Measurements from ENCODE around the gene DCST1.
"Not testable (repeated sequence)": the region's sequence is repeated elsewhere in the genome, so short reads cannot be mapped to it uniquely, and the experiment has no call there.

DCST1 gene, protein sequence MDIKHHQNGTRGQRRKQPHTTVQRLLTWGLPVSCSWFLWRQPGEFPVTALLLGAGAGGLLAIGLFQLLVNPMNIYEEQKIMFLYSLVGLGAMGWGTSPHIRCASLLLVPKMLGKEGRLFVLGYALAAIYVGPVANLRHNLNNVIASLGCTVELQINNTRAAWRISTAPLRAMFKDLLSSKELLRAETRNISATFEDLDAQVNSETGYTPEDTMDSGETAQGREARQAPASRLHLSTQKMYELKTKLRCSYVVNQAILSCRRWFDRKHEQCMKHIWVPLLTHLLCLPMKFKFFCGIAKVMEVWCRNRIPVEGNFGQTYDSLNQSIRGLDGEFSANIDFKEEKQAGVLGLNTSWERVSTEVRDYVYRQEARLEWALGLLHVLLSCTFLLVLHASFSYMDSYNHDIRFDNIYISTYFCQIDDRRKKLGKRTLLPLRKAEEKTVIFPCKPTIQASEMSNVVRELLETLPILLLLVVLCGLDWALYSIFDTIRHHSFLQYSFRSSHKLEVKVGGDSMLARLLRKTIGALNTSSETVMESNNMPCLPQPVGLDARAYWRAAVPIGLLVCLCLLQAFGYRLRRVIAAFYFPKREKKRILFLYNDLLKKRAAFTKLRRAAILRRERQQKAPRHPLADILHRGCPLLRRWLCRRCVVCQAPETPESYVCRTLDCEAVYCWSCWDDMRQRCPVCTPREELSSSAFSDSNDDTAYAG

DNA sequence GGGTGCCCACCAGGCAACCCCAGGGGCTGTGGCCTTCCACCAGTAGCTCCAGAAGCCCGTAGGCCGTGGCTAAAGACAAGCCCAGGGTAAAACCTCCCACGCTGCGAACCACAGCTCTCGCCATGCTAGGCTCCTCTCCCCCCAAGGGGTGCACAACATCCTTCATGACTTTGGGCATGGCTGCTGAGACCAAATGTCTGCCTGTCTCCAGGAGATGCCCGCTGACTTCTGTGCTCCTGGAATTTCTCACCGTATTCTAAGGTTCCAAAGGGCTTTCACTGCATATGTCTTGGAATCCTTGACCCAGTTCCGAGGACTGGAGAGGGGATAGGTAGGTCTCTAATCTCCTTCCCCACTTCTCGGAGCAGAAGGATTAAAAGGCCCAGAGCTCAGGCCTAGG, at the start of gene DCST1, which contains the start of gene DCST2:
Gene DCST1 (plus strand): TSS at position 301 of the 400 bp plus-strand sequence. CDS start 213 bp downstream, outside the sequence.
Gene DCST2 (minus strand): TSS at position 258 of the 400 bp plus-strand sequence. CDS start 80 bp downstream, at position 178.
- no peak for TF ChIP-seq CTCF (IDR thresholded peaks at IDR 0.05; ENCODE audit: insufficient read depth, low read depth, low read length, missing control alignments)
- DNase-seq (ENCODE audit: low read depth): no peak
- no peak within 1 kb of the TSS for H3K4me3 ChIP-seq (ENCODE audit: low read depth, low read length)

- H3K4me3 ChIP-seq (ENCODE audit: low read depth, low read length); DNase-seq (ENCODE audit: low read depth): not testable (repeated sequence)
Measured at GRCh38 chr1:154986736-154987135, 46.9 kb upstream of the DCST1 start.

DNA sequence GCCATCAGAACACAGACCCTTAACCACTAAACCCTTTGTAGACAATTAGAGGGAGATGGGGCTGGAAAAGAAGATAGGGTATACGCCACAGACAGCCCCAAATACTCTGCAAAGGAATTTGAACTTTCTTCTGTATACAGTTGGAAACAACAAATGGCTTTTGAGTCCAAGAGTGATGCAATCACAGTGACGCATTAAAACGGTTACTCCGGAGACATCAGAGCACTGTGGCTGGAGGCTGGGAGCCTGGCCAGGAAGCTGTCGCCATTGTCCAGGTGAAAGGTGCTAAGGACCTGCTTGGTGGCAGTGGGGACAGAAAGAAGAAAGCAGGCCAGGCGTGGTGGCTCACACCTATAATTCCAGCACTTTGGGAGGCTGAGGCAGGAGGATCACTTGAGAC, 46.3 kb upstream of the DCST1 start:
- no peak for DNase-seq (ENCODE audit: low read depth)
- no peak overlapping the region for H3K4me3 ChIP-seq (ENCODE audit: low read depth, low read length)
- TF ChIP-seq CTCF (IDR thresholded peaks at IDR 0.05; ENCODE audit: insufficient read depth, low read depth, low read length, missing control alignments): no peak

DNA sequence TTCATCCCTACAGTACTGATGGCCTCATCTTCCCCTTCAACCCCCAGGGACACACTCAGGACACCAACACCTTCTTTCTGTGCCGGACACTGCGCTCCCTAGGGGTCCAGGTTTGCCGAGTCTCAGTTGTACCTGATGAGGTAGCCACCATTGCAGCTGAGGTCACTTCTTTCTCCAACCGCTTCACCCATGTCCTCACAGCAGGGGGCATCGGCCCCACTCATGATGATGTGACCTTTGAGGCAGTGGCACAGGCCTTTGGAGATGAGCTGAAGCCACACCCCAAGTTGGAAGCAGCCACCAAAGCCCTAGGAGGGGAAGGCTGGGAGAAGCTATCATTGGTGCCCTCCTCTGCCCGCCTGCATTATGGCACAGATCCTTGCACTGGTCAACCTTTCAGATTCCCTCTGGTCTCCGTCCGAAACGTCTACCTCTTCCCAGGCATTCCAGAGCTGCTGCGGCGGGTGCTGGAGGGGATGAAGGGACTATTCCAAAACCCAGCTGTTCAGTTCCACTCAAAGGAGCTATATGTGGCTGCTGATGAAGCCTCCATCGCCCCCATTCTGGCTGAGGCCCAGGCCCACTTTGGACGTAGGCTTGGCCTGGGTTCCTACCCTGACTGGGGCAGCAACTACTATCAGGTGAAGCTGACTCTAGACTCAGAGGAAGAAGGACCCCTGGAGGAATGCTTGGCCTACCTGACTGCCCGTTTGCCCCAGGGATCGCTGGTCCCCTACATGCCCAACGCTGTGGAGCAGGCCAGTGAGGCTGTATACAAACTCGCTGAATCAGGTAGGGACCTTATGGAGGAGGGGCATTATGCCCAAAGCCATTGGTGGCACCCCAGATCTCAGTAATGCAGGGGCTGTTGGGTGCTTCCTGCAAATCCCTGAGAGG, 45.3 kb upstream of the DCST1 start:
- no peak for DNase-seq (ENCODE audit: low read depth)
- H3K4me3 ChIP-seq (ENCODE audit: low read depth, low read length): no peak overlapping the region
- no peak for TF ChIP-seq CTCF (IDR thresholded peaks at IDR 0.05; ENCODE audit: insufficient read depth, low read depth, low read length, missing control alignments)

DNA sequence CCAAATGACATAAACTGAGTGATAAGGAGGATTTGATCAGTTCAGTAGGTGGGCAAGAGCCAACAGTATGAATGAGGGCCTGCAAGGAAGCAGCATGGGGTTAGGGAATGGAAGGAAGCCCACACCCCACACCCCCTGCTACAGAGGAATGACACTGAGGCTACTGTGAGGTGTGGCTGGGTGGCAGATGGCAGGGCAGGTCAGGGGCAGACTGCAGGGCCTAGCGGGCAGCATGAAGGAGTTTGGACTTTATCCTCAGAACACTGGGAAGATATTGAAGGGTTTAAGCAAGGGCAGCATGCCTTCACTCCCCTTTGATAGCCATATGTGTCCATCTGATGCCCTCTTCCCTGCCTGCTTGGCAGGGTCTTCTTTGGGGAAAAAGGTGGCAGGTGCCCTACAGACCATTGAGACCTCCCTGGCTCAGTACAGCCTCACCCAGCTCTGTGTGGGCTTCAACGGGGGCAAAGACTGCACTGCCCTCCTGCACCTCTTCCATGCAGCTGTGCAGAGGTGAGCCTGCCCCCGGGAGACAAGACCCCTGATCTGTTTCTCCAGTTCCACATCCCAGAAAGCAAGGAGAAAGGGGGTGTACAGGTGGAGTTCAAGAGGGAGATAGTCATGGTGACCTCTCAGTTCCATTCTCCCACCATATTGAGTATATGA, 44.3 kb upstream of the DCST1 start:
- no peak overlapping the region for H3K4me3 ChIP-seq (ENCODE audit: low read depth, low read length)
- no peak for TF ChIP-seq CTCF (IDR thresholded peaks at IDR 0.05; ENCODE audit: insufficient read depth, low read depth, low read length, missing control alignments)
- no peak for DNase-seq (ENCODE audit: low read depth)

GRCh38 chr1:154990276-154990675, 43.3 kb upstream of the DCST1 start:
- no peak for DNase-seq (ENCODE audit: low read depth)
- TF ChIP-seq CTCF (IDR thresholded peaks at IDR 0.05; ENCODE audit: insufficient read depth, low read depth, low read length, missing control alignments): no peak
- no peak overlapping the region for H3K4me3 ChIP-seq (ENCODE audit: low read depth, low read length)
